Prostate gland (tissue), 2 donors: Measurements from ENCODE around the gene NAA40.

Source experiments
- CTCF ChIP-seq, 4 experiments: fragments of 200-600 bp in 2 of 4; fragments of 450-650 bp in 2 of 4; sonication (generic) in 2 of 4; IDR thresholded peaks; 1 replicate in 3 of 4; 2 replicates in 1 of 4; pipeline ENCODE4 v1.5.1; 2016 to 2019; ENCODE audit warnings: antibody characterized with exemption in 4 of 4, mild to moderate bottlenecking in 2 of 4, moderate library complexity in 2 of 4
- POLR2A ChIP-seq: fragments of 450-650 bp; IDR thresholded peaks from one replicate; pipeline ENCODE4 v1.6.1; 2016; ENCODE audit warnings: antibody characterized with exemption, mild to moderate bottlenecking

DNA sequence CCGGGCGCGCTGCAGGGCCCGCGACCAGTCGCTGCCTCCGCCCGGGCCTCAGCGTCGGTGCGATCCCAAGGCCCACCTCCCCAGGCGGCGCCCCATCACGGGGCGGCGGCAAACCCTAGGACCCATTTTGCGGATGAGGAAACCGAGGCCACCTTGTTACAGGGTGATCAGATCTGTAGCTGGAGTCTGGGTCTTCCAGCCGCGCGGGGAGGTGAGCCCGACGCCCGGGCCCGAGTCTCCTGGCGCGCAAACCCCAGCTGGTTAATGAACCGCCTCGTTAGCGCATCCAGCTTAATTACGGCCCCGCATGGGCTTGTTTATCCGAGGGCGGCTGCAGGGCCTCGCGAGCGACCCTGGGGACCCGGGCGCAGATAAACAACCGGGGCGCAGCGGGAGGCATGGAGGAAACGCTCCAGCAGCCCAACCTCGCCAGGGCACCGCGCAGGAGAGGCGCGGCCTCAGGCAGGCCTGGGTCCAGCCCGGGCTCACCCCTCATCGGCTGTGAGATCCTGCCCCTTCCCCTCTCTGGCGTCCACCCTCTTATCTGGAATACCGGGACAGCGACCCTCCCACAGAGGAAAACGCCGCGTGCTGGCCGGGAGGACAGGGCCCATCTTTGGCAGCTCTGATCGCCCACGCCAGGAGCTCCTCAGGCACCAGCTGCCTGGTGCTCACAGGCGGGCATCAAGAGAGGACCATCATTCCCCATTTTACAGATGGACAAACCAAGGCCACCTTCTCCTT lies 62.1 kb downstream of the NAA40 start:
- peak in 1 of 4 experiments; percentile 7 for TF ChIP-seq CTCF (IDR thresholded peaks at IDR 0.05)
- no peak for TF ChIP-seq POLR2A
